22Rv1 (cell line): ENCODE results near the gene CARD9.

Source experiments
- CTCF ChIP-seq: fragments of 450-650 bp; IDR thresholded peaks from 2 replicates; pipeline ENCODE4 v1.5.1; 2017; ENCODE audit warnings: mild to moderate bottlenecking
- ZFX ChIP-seq: fragments of 450-650 bp; IDR thresholded peaks from 2 replicates; pipeline ENCODE4 v1.6.1; 2017; ENCODE audit warnings: antibody characterized with exemption, borderline replicate concordance

- TF ChIP-seq CTCF (no peak), ZFX (no peak)
Measured at GRCh38 chr9:136330406-136330990, 43.0 kb downstream of the CARD9 start.
